Stimulated activated effector memory CD8-positive, alpha-beta T cell treated with anti-CD3 and anti-CD28 coated beads, Interleukin-12 subunit alpha, Interleukin-12 subunit beta, amount 100 ng/mL, for 72 hours (primary cell): Measurements from ENCODE around the gene JAK3.

ENCODE experiments used
- ATAC-seq: fragments of 150-1000 bp; cut with Tn5 transposase; 2 replicates; pipeline ENCODE4 v1.10.0; 2021
- DNase-seq, 2 donors: peaks; one replicate each; pipeline ENCODE4 v3.0.0; 2021 to 2022; ENCODE audit warnings: low spot score in 2 of 2
- H3K27ac Mint-ChIP-seq: one replicate; pipeline ENCODE4 v1.8.0; 2022; ENCODE audit warnings: mild to moderate bottlenecking, mixed read lengths
- H3K36me3 Mint-ChIP-seq: one replicate; pipeline ENCODE4 v1.8.0; 2022; ENCODE audit warnings: mild to moderate bottlenecking, mixed read lengths
- H3K4me1 Mint-ChIP-seq: one replicate; pipeline ENCODE4 v1.8.0; 2022; ENCODE audit warnings: mixed read lengths
- H3K4me3 Mint-ChIP-seq: one replicate; pipeline ENCODE4 v1.8.0; 2022; ENCODE audit warnings: mild to moderate bottlenecking, mixed read lengths
- H3K9me3 Mint-ChIP-seq: one replicate; pipeline ENCODE4 v1.8.0; 2022; ENCODE audit warnings: mixed read lengths

JAK3 gene

GRCh38 chr19:17871032-17871877, 23.5 kb upstream of the JAK3 start:
- Mint-ChIP-seq H3K4me1 (peaks cover 27% of the 10 kb centered on the region), H3K36me3 (peaks cover 6% of the 10 kb centered on the region), H3K27ac (no peak overlapping the region), H3K9me3 (no peaks in the 10 kb centered on the region), H3K4me3 (peak overlapping the region; percentile 71)
- no peak for DNase-seq
- ATAC-seq, result no peak

- Mint-ChIP-seq H3K27ac (no peak overlapping the region), H3K9me3 (no peaks in the 10 kb centered on the region), H3K36me3 (peaks cover 27% of the 10 kb centered on the region), H3K4me1 (peaks cover 29% of the 10 kb centered on the region), H3K4me3 (no peak overlapping the region)
- no peak for DNase-seq
- ATAC-seq, result no peak
These were observed 21.4 kb upstream of the JAK3 start for GRCh38 chr19:17869114-17869608.

- ATAC-seq, result no peak
- no peak for DNase-seq
- Mint-ChIP-seq H3K36me3 (peaks cover 32% of the 10 kb centered on the region), H3K4me1 (peaks cover 32% of the 10 kb centered on the region), H3K27ac (no peak overlapping the region), H3K9me3 (no peaks in the 10 kb centered on the region), H3K4me3 (no peak overlapping the region)
These were observed 20.9 kb upstream of the JAK3 start for GRCh38 chr19:17868669-17869068.

GRCh38 chr19:17866964-17867486, 19.2 kb upstream of the JAK3 start:
- Mint-ChIP-seq H3K36me3 (peaks cover 48% of the 10 kb centered on the region), H3K4me1 (peaks cover 37% of the 10 kb centered on the region), H3K9me3 (no peaks in the 10 kb centered on the region), H3K27ac (peak overlapping the region; percentile 98), H3K4me3 (no peak overlapping the region)
- DNase-seq, result no peak
- ATAC-seq, result no peak

- ATAC-seq, result no peak
- Mint-ChIP-seq H3K9me3 (no peaks in the 10 kb centered on the region), H3K4me1 (peaks cover 37% of the 10 kb centered on the region), H3K36me3 (peaks cover 54% of the 10 kb centered on the region), H3K4me3 (no peak overlapping the region), H3K27ac (peak overlapping the region; percentile 98)
- DNase-seq, result no peak
These were observed 18.7 kb upstream of the JAK3 start for GRCh38 chr19:17866312-17866963.

GRCh38 chr19:17865364-17866311, 17.9 kb upstream of the JAK3 start:
- H3K36me3 Mint-ChIP-seq, result peaks cover 62% of the 10 kb centered on the region
- no peak overlapping the region for H3K4me3 Mint-ChIP-seq
- ATAC-seq (peak; percentile 17), DNase-seq (no peak)
- H3K9me3 Mint-ChIP-seq, result no peaks in the 10 kb centered on the region
- H3K4me1 Mint-ChIP-seq, result peaks cover 38% of the 10 kb centered on the region
- peak overlapping the region; percentile 98 for H3K27ac Mint-ChIP-seq

GRCh38 chr19:17863520-17864182, 15.9 kb upstream of the JAK3 start:
- ATAC-seq, result no peak
- peaks cover 77% of the 10 kb centered on the region for H3K36me3 Mint-ChIP-seq
- DNase-seq, result no peak
- H3K9me3 Mint-ChIP-seq, result no peaks in the 10 kb centered on the region
- H3K4me1 Mint-ChIP-seq, result peaks cover 53% of the 10 kb centered on the region
- H3K4me3 Mint-ChIP-seq, result peak overlapping the region; percentile 85
- peak overlapping the region; percentile 98 for H3K27ac Mint-ChIP-seq

- DNase-seq, result no peak
- Mint-ChIP-seq H3K36me3 (peaks cover 77% of the 10 kb centered on the region), H3K9me3 (no peaks in the 10 kb centered on the region), H3K4me3 (peak overlapping the region; percentile 85), H3K4me1 (peaks cover 53% of the 10 kb centered on the region), H3K27ac (peak overlapping the region; percentile 98)
- ATAC-seq, result no peak
These were observed 15.1 kb upstream of the JAK3 start for GRCh38 chr19:17862711-17863519.

- H3K4me3 Mint-ChIP-seq, result peak overlapping the region; percentile 85
- H3K4me1 Mint-ChIP-seq, result peaks cover 53% of the 10 kb centered on the region
- peak overlapping the region; percentile 98 for H3K27ac Mint-ChIP-seq
- no peak for ATAC-seq
- H3K36me3 Mint-ChIP-seq, result peaks cover 77% of the 10 kb centered on the region
- DNase-seq, result no peak
- H3K9me3 Mint-ChIP-seq, result no peaks in the 10 kb centered on the region
These were observed 14.0 kb upstream of the JAK3 start for GRCh38 chr19:17861542-17862402.

- peak overlapping the region; percentile 85 for H3K4me3 Mint-ChIP-seq
- no peak for DNase-seq
- H3K9me3 Mint-ChIP-seq, result no peaks in the 10 kb centered on the region
- H3K36me3 Mint-ChIP-seq, result peaks cover 69% of the 10 kb centered on the region
- no peak for ATAC-seq
- H3K27ac Mint-ChIP-seq, result peak overlapping the region; percentile 98
- peaks cover 52% of the 10 kb centered on the region for H3K4me1 Mint-ChIP-seq
These were observed 13.2 kb upstream of the JAK3 start for GRCh38 chr19:17860993-17861360.

GRCh38 chr19:17860331-17860992, 12.7 kb upstream of the JAK3 start:
- DNase-seq (no peak), ATAC-seq (no peak)
- Mint-ChIP-seq H3K4me1 (peaks cover 51% of the 10 kb centered on the region), H3K9me3 (no peaks in the 10 kb centered on the region), H3K36me3 (peaks cover 64% of the 10 kb centered on the region), H3K27ac (peak overlapping the region; percentile 98), H3K4me3 (peak overlapping the region; percentile 85)

- Mint-ChIP-seq H3K4me1 (peaks cover 53% of the 10 kb centered on the region), H3K27ac (peak within 1 kb of the TSS; percentile 98), H3K4me3 (peak within 1 kb of the TSS; percentile 85), H3K9me3 (no peaks in the 10 kb centered on the region), H3K36me3 (peaks cover 56% of the 10 kb centered on the region)
- DNase-seq (peak; percentile 86 to 99), ATAC-seq (peak; percentile 95)
These were observed 11.9 kb upstream of the JAK3 start, which contains the start of gene RPL18A for GRCh38 chr19:17859533-17860330. TSS of gene RPL18A (plus strand) at chr19:17859910. CDS start at chr19:17859957, 47 bp downstream.
